Gastroesophageal sphincter (tissue), 4 donors: ENCODE data around the gene ISG15. TPM values are rescaled to one million over a fixed set of nuclear protein-coding genes. Genes with fewer than 3 reads are reported as not detected.

ENCODE experiments used
- ATAC-seq: fragments of 150-250 bp; one replicate; pipeline ENCODE4 v1.9.1; 2016; ENCODE audit warnings: mild to moderate bottlenecking, moderate library complexity
- H3K27ac ChIP-seq, 4 donors: fragments of 200-600 bp; sonication (generic) in 3 of 4; 1 replicate in 3 of 4; 2 replicates in 1 of 4; pipeline ENCODE4 v1.5.1; 2016 to 2019
- H3K27me3 ChIP-seq: fragments of 200-600 bp; sonication (generic); one replicate; pipeline ENCODE4 v1.5.1; 2019
- H3K36me3 ChIP-seq, 2 donors: fragments of 200-600 bp; sonication (generic); one replicate each; pipeline ENCODE4 v1.5.1; 2019; ENCODE audit warnings: control low read depth in 1 of 2
- H3K4me1 ChIP-seq, 3 donors: fragments of 200-600 bp; sonication (generic); 1 replicate in 2 of 3; 2 replicates in 1 of 3; pipeline ENCODE4 v1.5.1; 2016 to 2019; ENCODE audit warnings: control low read depth in 2 of 3
- H3K4me3 ChIP-seq, 2 donors: fragments of 200-600 bp; sonication (generic); one replicate each; pipeline ENCODE4 v1.5.1; 2019; ENCODE audit warnings: mild to moderate bottlenecking in 1 of 2, moderate library complexity in 1 of 2
- H3K9me3 ChIP-seq, 3 donors: fragments of 200-600 bp; sonication (generic); one replicate each; pipeline ENCODE4 v1.5.1; 2017 to 2019; ENCODE audit warnings: control low read depth in 2 of 3
- CTCF ChIP-seq, 4 experiments: fragments of 200-600 bp in 2 of 4; fragments of 450-650 bp in 2 of 4; sonication (generic) in 1 of 4; IDR thresholded peaks; one replicate each; pipeline ENCODE4 v1.5.1; 2017 to 2019; ENCODE audit warnings: antibody characterized with exemption in 4 of 4, mild to moderate bottlenecking in 2 of 4, moderate library complexity in 2 of 4
- EP300 ChIP-seq: sonication (generic); formaldehyde crosslinking; IDR thresholded peaks from one replicate; pipeline ENCODE4 v1.6.1; 2017; ENCODE audit warnings: antibody characterized with exemption, mild to moderate bottlenecking
- POLR2A ChIP-seq, 2 donors: fragments of 450-650 bp; IDR thresholded peaks; one replicate each; pipeline ENCODE4 v1.6.1; 2017; ENCODE audit warnings: antibody characterized with exemption in 2 of 2, mild to moderate bottlenecking in 2 of 2, moderate library complexity in 1 of 2
- POLR2AphosphoS5 ChIP-seq: sonication (generic); formaldehyde crosslinking; IDR thresholded peaks from one replicate; pipeline ENCODE4 v1.6.1; 2017; ENCODE audit warnings: antibody characterized with exemption
- WGBS, 2 donors: methylation state at CpG; one replicate each; pipeline ENCODE4 v1.1.5; 2018; ENCODE audit warnings: low coverage in 1 of 2; 5-methylcytosine and 5-hydroxymethylcytosine counted together
- total RNA-seq, 4 donors: library from RNA; depleted of rRNA; stranded (reverse); fragments of >200 nt; gene quantifications; one replicate each; pipeline ENCODE4 v1.1.0, GENCODE V29; 2016

ISG15 gene
- total RNA-seq, 4 donors from 2014 or later = 26.9 to 56.2 (median 45.9) TPM

- Histone ChIP-seq H3K9me3 (no peaks in the 10 kb centered on the region), H3K4me3 (peak within 1 kb of the TSS; percentile 54 to 89), H3K36me3 (peaks cover 0 to 6% of the 10 kb centered on the region in 2 donors), H3K4me1 (peaks cover 0 to 50% (median 18%) of the 10 kb centered on the region in 3 donors), H3K27me3 (no peaks in the 10 kb centered on the region), H3K27ac (peak within 1 kb of the TSS; percentile 65 to 97 (median 96))
- no peak for TF ChIP-seq POLR2A (IDR thresholded peaks at IDR 0.05)
- TF ChIP-seq CTCF (IDR thresholded peaks at IDR 0.05) = no peak
- no peak for TF ChIP-seq POLR2AphosphoS5
- no peak for TF ChIP-seq EP300
- peak; percentile 51 for ATAC-seq
- no CpG with 5 or more reads among the region's 58 CpGs for WGBS, 2 donors
Measured at GRCh38 chr1:1020000-1020404, 6.7 kb downstream of the ISG15 start, which contains the start of gene AGRN. Gene AGRN (plus strand): TSS chr1:1020120. CDS start chr1:1020173, 53 bp downstream.

- H3K9me3 ChIP-seq = no peaks in the 10 kb centered on the region
- no CpG with 5 or more reads among the region's 59 CpGs for WGBS, 2 donors
- peak overlapping the region; percentile 54 to 89 for H3K4me3 ChIP-seq
- peaks cover 0 to 51% (median 18%) of the 10 kb centered on the region in 3 donors for H3K4me1 ChIP-seq
- peak overlapping the region in 3 of 4 donors; percentile 96 to 97 (median 97) for H3K27ac ChIP-seq
- TF ChIP-seq EP300 (no peak), POLR2A (IDR thresholded peaks at IDR 0.05) (no peak), CTCF (IDR thresholded peaks at IDR 0.05) (no peak), POLR2AphosphoS5 (no peak)
- H3K27me3 ChIP-seq = no peaks in the 10 kb centered on the region
- peaks cover 0 to 6% of the 10 kb centered on the region in 2 donors for H3K36me3 ChIP-seq
- no peak for ATAC-seq
Measured at GRCh38 chr1:1020415-1021009, 7.2 kb downstream of the ISG15 start.

GRCh38 chr1:1021010-1021919 is 8.0 kb downstream of the ISG15 start:
- WGBS, 2 donors = 85% methylated on average over 4 of the region's 33 CpGs; no CpG with 5 or more reads in 1 of the 2 donors
- no peaks in the 10 kb centered on the region for H3K9me3 ChIP-seq
- no peak for TF ChIP-seq EP300
- TF ChIP-seq POLR2A (IDR thresholded peaks at IDR 0.05) = no peak
- no peak for TF ChIP-seq CTCF (IDR thresholded peaks at IDR 0.05)
- no peak for TF ChIP-seq POLR2AphosphoS5
- peak overlapping the region in 2 of 4 donors; percentile 96 to 97 for H3K27ac ChIP-seq
- no peak for ATAC-seq
- peak overlapping the region; percentile 54 to 89 for H3K4me3 ChIP-seq
- peaks cover 0 to 6% of the 10 kb centered on the region in 2 donors for H3K36me3 ChIP-seq
- H3K4me1 ChIP-seq = peaks cover 0 to 59% (median 18%) of the 10 kb centered on the region in 3 donors
- H3K27me3 ChIP-seq = no peaks in the 10 kb centered on the region

- WGBS, 2 donors = 100% methylated on average over 4 of the region's 10 CpGs; no CpG with 5 or more reads in 1 of the 2 donors
- H3K4me1 ChIP-seq = peaks cover 0 to 65% (median 18%) of the 10 kb centered on the region in 3 donors
- no peak overlapping the region for H3K4me3 ChIP-seq
- H3K27me3 ChIP-seq = no peaks in the 10 kb centered on the region
- H3K36me3 ChIP-seq = peaks cover 0 to 6% of the 10 kb centered on the region in 2 donors
- H3K9me3 ChIP-seq = no peaks in the 10 kb centered on the region
- TF ChIP-seq EP300 (no peak), POLR2A (IDR thresholded peaks at IDR 0.05) (no peak), POLR2AphosphoS5 (no peak), CTCF (IDR thresholded peaks at IDR 0.05) (no peak)
- ATAC-seq = no peak
- H3K27ac ChIP-seq = no peak overlapping the region
Measured at GRCh38 chr1:1021920-1022259, 8.6 kb downstream of the ISG15 start.
